Ovary (tissue), 3 donors: ENCODE results near the gene SLC29A3.

Experiments
- CTCF ChIP-seq, 3 donors: fragments of 450-650 bp in 2 of 3; fragments of 200-600 bp in 1 of 3; IDR thresholded peaks; one replicate each; pipeline versions ENCODE4 v1.5.1 to v1.8.0; 2016 to 2022; ENCODE audit warnings: antibody characterized with exemption in 3 of 3, mild to moderate bottlenecking in 1 of 3
- POLR2A ChIP-seq: fragments of 450-650 bp; IDR thresholded peaks from one replicate; pipeline ENCODE4 v1.6.1; 2017; ENCODE audit warnings: antibody characterized with exemption, mild to moderate bottlenecking, moderate library complexity
- donor health status: DM: no; HTN: no; CAD: no.

DNA sequence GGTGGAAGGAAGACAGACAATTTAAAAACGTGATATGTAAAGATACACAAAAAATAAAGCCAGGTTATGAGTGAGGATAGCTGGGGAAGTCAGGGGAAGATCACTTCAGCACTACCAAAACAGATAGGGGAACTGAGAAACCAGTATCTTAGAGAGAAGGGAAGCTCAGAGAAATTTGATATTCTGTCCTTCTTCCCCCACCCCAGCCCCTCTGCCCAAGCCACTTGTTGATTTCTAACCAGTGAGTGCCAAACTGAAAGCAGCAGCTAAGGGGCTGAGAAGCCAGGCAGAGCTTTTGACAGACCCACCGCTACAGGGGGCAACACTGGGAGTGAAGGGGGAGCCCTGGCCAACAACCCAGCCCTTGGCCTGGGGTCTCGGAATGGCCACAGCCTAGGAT, 9.1 kb upstream of the SLC29A3 start:
- TF ChIP-seq CTCF (IDR thresholded peaks at IDR 0.05): no peak
- TF ChIP-seq POLR2A: no peak
